Neural crest cell (in vitro differentiated cells): Measurements from ENCODE around the gene TRAPPC5. TPM values are rescaled to one million over a fixed set of nuclear protein-coding genes. Genes with fewer than 3 reads are reported as not detected.

ENCODE experiments used
- DNase-seq: peaks from one replicate; pipeline ENCODE4 v3.0.0; 2021; ENCODE audit warnings: low read depth, mixed read lengths, low spot score
- H3K27ac Mint-ChIP-seq: one replicate; pipeline ENCODE4 v1.8.0; 2021; ENCODE audit warnings: mild to moderate bottlenecking, mixed read lengths; ENCODE audit not compliant: unreplicated experiment
- H3K27me3 Mint-ChIP-seq: 2 replicates; pipeline ENCODE4 v1.8.0; 2021; ENCODE audit warnings: low read depth, mild to moderate bottlenecking, mixed read lengths
- H3K36me3 Mint-ChIP-seq: 2 replicates; pipeline ENCODE4 v1.8.0; 2021; ENCODE audit warnings: low read depth, mild to moderate bottlenecking, mixed read lengths
- H3K4me1 Mint-ChIP-seq: 2 replicates; pipeline ENCODE4 v1.8.0; 2021; ENCODE audit warnings: mixed read lengths
- H3K4me3 Mint-ChIP-seq: one replicate; pipeline ENCODE4 v1.8.0; 2021; ENCODE audit warnings: mild to moderate bottlenecking, mixed read lengths
- H3K9me3 Mint-ChIP-seq: 2 replicates; pipeline ENCODE4 v1.8.0; 2021; ENCODE audit warnings: mixed read lengths
- CTCF ChIP-seq: fragments of 200-600 bp; sonication (generic); conservative IDR thresholded peaks from 2 replicates; pipeline ENCODE4 v1.5.0; 2021; ENCODE audit warnings: antibody characterized with exemption, mild to moderate bottlenecking
- total RNA-seq: library from RNA; stranded (reverse); gene quantifications from 2 replicates; pipeline ENCODE4 v1.2.1, GENCODE V29; 2021

TRAPPC5 gene
- total RNA-seq, 1 donor from 2014 or later = 83.8 TPM

GRCh38 chr19:7737215-7737614 is 56.6 kb downstream of the TRAPPC5 start:
- no peak for TF ChIP-seq CTCF
- no peaks in the 10 kb centered on the region for H3K4me1 Mint-ChIP-seq
- no peak overlapping the region for H3K27ac Mint-ChIP-seq
- no peak for DNase-seq
- no peak overlapping the region for H3K4me3 Mint-ChIP-seq
- H3K9me3 Mint-ChIP-seq = no peaks in the 10 kb centered on the region
- H3K36me3 Mint-ChIP-seq = no peaks in the 10 kb centered on the region
- H3K27me3 Mint-ChIP-seq = peaks cover 88% of the 10 kb centered on the region

Other genes starting within 250 kb of the TRAPPC5 start
- gene PEX11G, start 191.8 kb upstream of the TRAPPC5 start, total RNA-seq = 2.3 and 3.4 TPM in 2 replicates
- gene ZNF358, start 164.7 kb upstream of the TRAPPC5 start, total RNA-seq = 75.6 and 76.2 TPM in 2 replicates
- 24.4 and 26.7 TPM in 2 replicates for gene MCOLN1, start 158.2 kb upstream of the TRAPPC5 start, total RNA-seq
- gene PNPLA6, start 145.1 kb upstream of the TRAPPC5 start, total RNA-seq = 72.1 and 74.7 TPM in 2 replicates
- gene CAMSAP3, start 85.0 kb upstream of the TRAPPC5 start, total RNA-seq = 10.3 and 13.7 TPM in 2 replicates
- gene XAB2, start 51.3 kb upstream of the TRAPPC5 start, total RNA-seq = 47.0 and 47.8 TPM in 2 replicates
- 141 and 165 TPM in 2 replicates for gene PET100, start 51.0 kb upstream of the TRAPPC5 start, total RNA-seq
- gene PCP2, start 47.1 kb upstream of the TRAPPC5 start, total RNA-seq = not detected in 2 replicates
- 4.6 and 5.2 TPM in 2 replicates for gene STXBP2, start 43.7 kb upstream of the TRAPPC5 start, total RNA-seq
- gene RETN, start 11.8 kb upstream of the TRAPPC5 start, total RNA-seq = not detected in 2 replicates
- gene MCEMP1, start 3.7 kb upstream of the TRAPPC5 start, total RNA-seq = not detected in 2 replicates
- gene FCER2, start 21.3 kb downstream of the TRAPPC5 start, total RNA-seq = not detected in 2 replicates
- not detected in 2 replicates for gene CLEC4G, start 51.3 kb downstream of the TRAPPC5 start, total RNA-seq
- gene CD209, start 66.7 kb downstream of the TRAPPC5 start, total RNA-seq = not detected in 2 replicates
- gene CLEC4M, start 82.4 kb downstream of the TRAPPC5 start, total RNA-seq = not detected in 2 replicates
- gene EVI5L, start 149.4 kb downstream of the TRAPPC5 start, total RNA-seq = 17.8 and 19.5 TPM in 2 replicates
- 20.9 and 21.8 TPM in 2 replicates for gene PRR36, start 193.6 kb downstream of the TRAPPC5 start, total RNA-seq
- gene LRRC8E, start 207.7 kb downstream of the TRAPPC5 start, total RNA-seq = 0.51 and 1.0 TPM in 2 replicates
- 48.1 and 50.7 TPM in 2 replicates for gene MAP2K7, start 223.0 kb downstream of the TRAPPC5 start, total RNA-seq
- 0.32 and 0.44 TPM in 2 replicates for gene TGFBR3L, start 234.0 kb downstream of the TRAPPC5 start, total RNA-seq
- 19.1 and 19.5 TPM in 2 replicates for gene SNAPC2, start 239.5 kb downstream of the TRAPPC5 start, total RNA-seq
- gene CTXN1, start 245.3 kb downstream of the TRAPPC5 start, total RNA-seq = 129 and 130 TPM in 2 replicates